Measurements from ENCODE around the gene GHRH. TPM values are rescaled to one million over a fixed set of nuclear protein-coding genes. Genes with fewer than 3 reads are reported as not detected.
A peak's percentile ranks its signal among the peaks of the same experiment; 100 is the strongest.

GHRH gene
- total RNA-seq, 4 donors from 2014 or later, result not detected

- DNase-seq, result no peak
- no peak overlapping the region for H3K4me3 ChIP-seq (replicated peaks in 1 of 3)
- WGBS, 2 donors, result 66 to 84% methylated on average over 2 of the region's 2 CpGs
- intact Hi-C loops (cut with DNase I), result no loop called here
- no peaks in the 10 kb centered on the region for H3K9me3 ChIP-seq
- no peaks in the 10 kb centered on the region for H3K27me3 ChIP-seq
- no peak overlapping the region for H3K27ac ChIP-seq
- H3K4me1 ChIP-seq, result peaks cover 7 to 9% of the 10 kb centered on the region in 2 donors
- H3K36me3 ChIP-seq, result no peaks in the 10 kb centered on the region
- no peak for TF ChIP-seq POLR2A (IDR thresholded peaks at IDR 0.05)
Measured at GRCh38 chr20:37277253-37277593, 15.6 kb upstream of the GHRH start.

GRCh38 chr20:37276494-37277252 lies 15.1 kb upstream of the GHRH start:
- H3K27me3 ChIP-seq, result no peaks in the 10 kb centered on the region
- H3K27ac ChIP-seq, result peak overlapping the region in 1 of 3 donors; percentile 30
- 12 to 14% methylated on average over 15 of the region's 15 CpGs for WGBS, 2 donors
- H3K9me3 ChIP-seq, result no peaks in the 10 kb centered on the region
- H3K4me1 ChIP-seq, result peaks cover 7 to 9% of the 10 kb centered on the region in 2 donors
- no peaks in the 10 kb centered on the region for H3K36me3 ChIP-seq
- DNase-seq, result peak; percentile 67 to 80
- no peak overlapping the region for H3K4me3 ChIP-seq (replicated peaks in 1 of 3)
- intact Hi-C loops (cut with DNase I), result no loop called here
- TF ChIP-seq POLR2A (IDR thresholded peaks at IDR 0.05) (no peak), CTCF (IDR thresholded peaks at IDR 0.05) (peak in 3 of 6 experiments; percentile 45 to 51 (median 51))

GRCh38 chr20:37274851-37275524 lies 13.4 kb upstream of the GHRH start:
- intact Hi-C loops (cut with DNase I), result loop anchor here (5.0 kb wide), 1 partner anchor 257 kb away; no protein-coding TSS in a partner anchor
- TF ChIP-seq POLR2A (IDR thresholded peaks at IDR 0.05) (no peak), CTCF (IDR thresholded peaks at IDR 0.05) (no peak)
- Histone ChIP-seq H3K36me3 (no peaks in the 10 kb centered on the region), H3K27me3 (no peaks in the 10 kb centered on the region), H3K4me1 (peaks cover 7 to 9% of the 10 kb centered on the region in 2 donors), H3K27ac (no peak overlapping the region), H3K9me3 (no peaks in the 10 kb centered on the region), H3K4me3 (replicated peaks in 1 of 3) (no peak overlapping the region)
- WGBS, 2 donors, result 72 to 75% methylated on average over 5 of the region's 5 CpGs
- DNase-seq, result no peak

- peaks cover 7 to 9% of the 10 kb centered on the region in 2 donors for H3K4me1 ChIP-seq
- H3K36me3 ChIP-seq, result no peaks in the 10 kb centered on the region
- 94 to 95% methylated on average over 1 of the region's 1 CpG for WGBS, 2 donors
- H3K4me3 ChIP-seq (replicated peaks in 1 of 3), result no peak overlapping the region
- H3K27me3 ChIP-seq, result no peaks in the 10 kb centered on the region
- H3K9me3 ChIP-seq, result no peaks in the 10 kb centered on the region
- no peak overlapping the region for H3K27ac ChIP-seq
- DNase-seq, result no peak
- intact Hi-C loops (cut with DNase I), result loop anchor here (5.0 kb wide), 1 partner anchor 258 kb away; no protein-coding TSS in a partner anchor
- TF ChIP-seq POLR2A (IDR thresholded peaks at IDR 0.05), result no peak
- TF ChIP-seq CTCF (IDR thresholded peaks at IDR 0.05), result no peak
Measured at GRCh38 chr20:37273988-37274387, 12.4 kb upstream of the GHRH start.

- no peak for DNase-seq
- no peaks in the 10 kb centered on the region for H3K4me1 ChIP-seq
- no peak overlapping the region for H3K4me3 ChIP-seq (replicated peaks in 1 of 3)
- H3K27me3 ChIP-seq, result no peaks in the 10 kb centered on the region
- H3K27ac ChIP-seq, result no peak overlapping the region
- intact Hi-C loops (cut with DNase I), result loop anchor here (2.0 to 5.0 kb wide), 2 partner anchors 113 to 261 kb away; no protein-coding TSS in a partner anchor
- H3K9me3 ChIP-seq, result no peaks in the 10 kb centered on the region
- H3K36me3 ChIP-seq, result no peaks in the 10 kb centered on the region
- WGBS, 2 donors, result 89 to 96% methylated on average over 3 of the region's 3 CpGs
- TF ChIP-seq CTCF (IDR thresholded peaks at IDR 0.05), result no peak
- TF ChIP-seq POLR2A (IDR thresholded peaks at IDR 0.05), result no peak
Measured at GRCh38 chr20:37271421-37271768, 9.8 kb upstream of the GHRH start.

All from thyroid gland (tissue), 4 donors.